HepG2 (cell line): ENCODE results near the gene TXN. TPM values are rescaled to one million over a fixed set of nuclear protein-coding genes. Genes with fewer than 3 reads are reported as not detected.

ENCODE experiments used
- HNF4G ChIP-seq, 2 experiments: sonication (generic) in 1 of 2; formaldehyde crosslinking in 1 of 2; IDR thresholded peaks; 2 replicates each; pipeline versions ENCODE4 v1.4.0 to v1.6.1; 2011 to 2020; ENCODE audit warnings: borderline replicate concordance in 2 of 2, low read depth in 2 of 2, mild to moderate bottlenecking in 2 of 2, low read length in 1 of 2, missing genetic modification reagents in 1 of 2, moderate library complexity in 1 of 2
- MAX ChIP-seq: IDR thresholded peaks from 2 replicates; pipeline ENCODE4 v1.6.1; 2012; ENCODE audit warnings: inconsistent platforms
- MBD4 ChIP-seq: IDR thresholded peaks from 2 replicates; pipeline ENCODE4 v1.6.1; 2012; ENCODE audit warnings: low read length, inconsistent platforms, borderline replicate concordance
- MLX ChIP-seq: IDR thresholded peaks from 2 replicates; pipeline ENCODE4 v1.6.1; 2016
- PLRG1 ChIP-seq: fragments of 450-650 bp; conservative IDR thresholded peaks from 2 replicates; pipeline ENCODE4 v1.6.1; 2016
- RORA ChIP-seq: sonication (generic); formaldehyde crosslinking; IDR thresholded peaks from 2 replicates; pipeline ENCODE4 v1.5.0; 2020; ENCODE audit warnings: mild to moderate bottlenecking, missing genetic modification reagents, moderate library complexity
- SMAD3 ChIP-seq: sonication (generic); formaldehyde crosslinking; IDR thresholded peaks from 2 replicates; pipeline ENCODE4 v1.4.0; 2020; ENCODE audit warnings: missing genetic modification reagents
- SRF ChIP-seq: IDR thresholded peaks from 2 replicates; pipeline ENCODE4 v1.6.1; 2011; ENCODE audit warnings: mild to moderate bottlenecking, low read depth, low read length, moderate library complexity
- SRSF1 ChIP-seq: fragments of 200-400 bp; formaldehyde crosslinking; optimal IDR thresholded peaks from 2 replicates; pipeline ENCODE3; 2017; ENCODE audit warnings: mild to moderate bottlenecking, low read depth, low read length, moderate library complexity
- STAT5B ChIP-seq: sonication (generic); formaldehyde crosslinking; IDR thresholded peaks from 2 replicates; pipeline ENCODE4 v1.4.0; 2020; ENCODE audit warnings: missing genetic modification reagents
- THAP11 ChIP-seq: IDR thresholded peaks from 2 replicates; pipeline ENCODE4 v1.6.1; 2016; ENCODE audit warnings: missing biosample characterization, missing genetic modification reagents
- ZBTB49 ChIP-seq: sonication (generic); formaldehyde crosslinking; IDR thresholded peaks from 2 replicates; pipeline ENCODE4 v1.4.0; 2020; ENCODE audit warnings: missing genetic modification reagents, borderline replicate concordance
- ZGPAT ChIP-seq: IDR thresholded peaks from 2 replicates; pipeline ENCODE4 v1.6.1; 2016; ENCODE audit warnings: mild to moderate bottlenecking
- ZKSCAN5 ChIP-seq: sonication (generic); formaldehyde crosslinking; IDR thresholded peaks from 2 replicates; pipeline ENCODE4 v1.5.1; 2020; ENCODE audit warnings: mild to moderate bottlenecking, missing genetic modification reagents
- ZNF318 ChIP-seq: sonication (generic); formaldehyde crosslinking; IDR thresholded peaks from 2 replicates; pipeline ENCODE4 v1.4.0; 2020; ENCODE audit warnings: mild to moderate bottlenecking, missing genetic modification reagents
- ZNF75D ChIP-seq: sonication (generic); formaldehyde crosslinking; IDR thresholded peaks from 2 replicates; pipeline ENCODE4 v1.8.1; 2023; ENCODE audit warnings: missing genetic modification reagents, mild to moderate bottlenecking, borderline replicate concordance
- polyA plus RNA-seq, 8 experiments: library from polyadenylated mRNA; depleted of rRNA in 3 of 8; stranded (reverse) in 7 of 8; unstranded in 1 of 8; fragments of >200 nt; fragmentation: Illumina TruSeq in 4 of 8; extraction: Trizol in 4 of 8; gene quantifications; 2 replicates each; pipeline versions ENCODE4 v1.2.1 to v1.2.3, GENCODE V29; 2011 to 2016; ENCODE audit warnings: low read depth in 4 of 8, missing spikeins in 1 of 8, mixed read lengths in 1 of 8; ENCODE audit not compliant: insufficient read depth in 1 of 8
- total RNA-seq, 5 experiments: library from RNA; depleted of rRNA; stranded (reverse); fragments of >200 nt; fragmentation: Illumina TruSeq; extraction: Trizol; gene quantifications; 2 replicates each; pipeline ENCODE4 v1.2.3, GENCODE V29; 2016; ENCODE audit warnings: low read depth in 1 of 5

The TXN gene
- total and polyA plus RNA-seq, 2 of the 13 experiments (the other 11 are each of a cell fraction or from before 2014, with no cell fraction given): 364 to 470 TPM

GRCh38 chr9:110213413-110214044 lies 42.8 kb downstream of the TXN start (continued):
- TF ChIP-seq ZNF318 (CRISPR knock-in tag): no peak
- TF ChIP-seq STAT5B (CRISPR knock-in tag): no peak
- TF ChIP-seq HNF4G (IDR thresholded peaks at IDR 0.05; ENCODE audit: borderline replicate concordance, low read depth, low read length): no peak
- no peak for TF ChIP-seq HNF4G (CRISPR knock-in tag; IDR thresholded peaks at IDR 0.05; ENCODE audit: borderline replicate concordance, low read depth)
- TF ChIP-seq RORA: no peak
- TF ChIP-seq ZBTB49 (CRISPR knock-in tag): no peak
- TF ChIP-seq PLRG1: no peak
- peak; percentile 62 for TF ChIP-seq MAX
- TF ChIP-seq SRF: no peak
- TF ChIP-seq MBD4: no peak
- no peak for TF ChIP-seq THAP11
- TF ChIP-seq SMAD3 (CRISPR knock-in tag): no peak
- TF ChIP-seq SRSF1: no peak
- no peak for TF ChIP-seq ZGPAT
- no peak for TF ChIP-seq ZNF75D
- peak; percentile 80; the same call in 1 of the 2 replicates for TF ChIP-seq MLX (CRISPR knock-in tag)
- TF ChIP-seq ZKSCAN5 (CRISPR knock-in tag): no peak
